Neural cell (in vitro differentiated cells): Measurements from ENCODE around the gene CNOT2. TPM values are rescaled to one million over a fixed set of nuclear protein-coding genes. Genes with fewer than 3 reads are reported as not detected.

Experiments
- H2AFZ ChIP-seq: fragments of 200-600, 300-800 bp; sonication (generic), shearing (Covaris generic); 2 replicates; pipeline ENCODE4 v1.6.0; 2014; ENCODE audit warnings: low read depth, mild to moderate bottlenecking, antibody characterized with exemption, low read length, moderate library complexity
- H3F3A ChIP-seq: fragments of 200-600 bp; shearing (Covaris generic); 2 replicates; pipeline ENCODE4 v1.6.1; 2016; ENCODE audit warnings: mild to moderate bottlenecking, moderate library complexity, mixed read lengths, antibody characterized with exemption, low read length; ENCODE audit not compliant: insufficient read depth, poor library complexity, severe bottlenecking
- H3K27ac ChIP-seq: fragments of 200-600, 300-800 bp; sonication (generic), shearing (Covaris generic); 2 replicates; pipeline ENCODE4 v1.5.1; 2014; ENCODE audit warnings: mild to moderate bottlenecking, low read length, moderate library complexity
- H3K27me3 ChIP-seq: fragments of 300-800, 200-600 bp; sonication (generic), shearing (Covaris generic); 2 replicates; pipeline ENCODE4 v1.6.0; 2014; ENCODE audit warnings: mild to moderate bottlenecking, low read depth, low read length, moderate library complexity; ENCODE audit not compliant: insufficient read depth
- H3K36me3 ChIP-seq: fragments of 300-800, 200-600 bp; sonication (generic), shearing (Covaris generic); 2 replicates; pipeline ENCODE4 v1.5.1; 2014; ENCODE audit warnings: mild to moderate bottlenecking, antibody characterized with exemption, low read length, moderate library complexity; ENCODE audit not compliant: insufficient read depth
- H3K4me2 ChIP-seq: fragments of 300-800, 200-600 bp; sonication (generic), shearing (Covaris generic); 2 replicates; pipeline ENCODE4 v1.6.0; 2014; ENCODE audit warnings: mild to moderate bottlenecking, low read length
- H3K4me3 ChIP-seq: fragments of 300-800, 200-600 bp; sonication (generic), shearing (Covaris generic); 2 replicates; pipeline ENCODE4 v1.5.1; 2014; ENCODE audit warnings: mild to moderate bottlenecking, low read length, moderate library complexity
- H3K79me2 ChIP-seq: fragments of 200-600 bp; shearing (Covaris generic); replicated peaks from 2 replicates; pipeline ENCODE4 v1.6.0; 2014; ENCODE audit warnings: mild to moderate bottlenecking, low read length, moderate library complexity; ENCODE audit not compliant: insufficient read depth
- H3K9ac ChIP-seq: fragments of 300-800, 200-600 bp; sonication (generic), shearing (Covaris generic); 2 replicates; pipeline ENCODE4 v1.6.1; 2016; ENCODE audit warnings: mild to moderate bottlenecking, low read length, mixed read lengths
- H3K9me2 ChIP-seq: fragments of 200-600 bp; shearing (Covaris generic); 2 replicates; pipeline ENCODE4 v1.6.1; 2016; ENCODE audit warnings: mild to moderate bottlenecking, low read length, mixed read lengths; ENCODE audit not compliant: insufficient read depth
- H3K9me3 ChIP-seq: fragments of 200-600, 300-800 bp; sonication (generic), shearing (Covaris generic); 2 replicates; pipeline ENCODE4 v1.6.1; 2016; ENCODE audit warnings: mild to moderate bottlenecking, mixed run types, low read length, moderate library complexity, mixed read lengths
- H4K20me1 ChIP-seq: fragments of 200-600 bp; shearing (Covaris generic); 2 replicates; pipeline ENCODE4 v1.6.1; 2016; ENCODE audit warnings: mild to moderate bottlenecking, mixed run types; ENCODE audit not compliant: insufficient read depth
- CTCF ChIP-seq: fragments of 450-650 bp; IDR thresholded peaks from 2 replicates; pipeline ENCODE4 v1.5.1; 2014; ENCODE audit warnings: antibody characterized with exemption, mild to moderate bottlenecking, moderate library complexity; ENCODE audit not compliant: poor library complexity, severe bottlenecking
- EP300 ChIP-seq: fragments of 450-650 bp; conservative IDR thresholded peaks from 2 replicates; pipeline ENCODE4 v1.6.1; 2014; ENCODE audit warnings: antibody characterized with exemption, mild to moderate bottlenecking, moderate library complexity; ENCODE audit not compliant: poor library complexity, severe bottlenecking
- EZH2 ChIP-seq: fragments of 200-600, 300-800 bp; shearing (Covaris generic), sonication (generic); IDR thresholded peaks from 2 replicates; pipeline ENCODE4 v1.6.1; 2014; ENCODE audit warnings: antibody characterized with exemption, low read length, borderline replicate concordance, mild to moderate bottlenecking; ENCODE audit not compliant: insufficient read depth, poor library complexity, severe bottlenecking
- MXI1 ChIP-seq: fragments of 450-650 bp; conservative IDR thresholded peaks from 2 replicates; pipeline ENCODE4 v1.6.1; 2014; ENCODE audit warnings: antibody characterized with exemption, mild to moderate bottlenecking; ENCODE audit not compliant: poor library complexity, severe bottlenecking
- POLR2AphosphoS5 ChIP-seq: IDR thresholded peaks from 2 replicates; pipeline ENCODE4 v1.6.1; 2012
- RAD21 ChIP-seq: fragments of 450-650 bp; conservative IDR thresholded peaks from 2 replicates; pipeline ENCODE4 v1.6.1; 2014; ENCODE audit warnings: antibody characterized with exemption, mild to moderate bottlenecking, moderate library complexity
- REST ChIP-seq: IDR thresholded peaks from 2 replicates; pipeline ENCODE4 v1.6.1; 2012; ENCODE audit warnings: borderline replicate concordance
- SMC3 ChIP-seq: fragments of 450-650 bp; conservative IDR thresholded peaks from 2 replicates; pipeline ENCODE4 v1.6.1; 2014; ENCODE audit warnings: antibody characterized with exemption, mild to moderate bottlenecking, moderate library complexity; ENCODE audit not compliant: poor library complexity
- TAF1 ChIP-seq: IDR thresholded peaks from 2 replicates; pipeline ENCODE4 v1.6.1; 2012; ENCODE audit warnings: low read depth
- polyA plus RNA-seq: library from polyadenylated mRNA; depleted of rRNA; stranded (reverse); fragments of >200 nt; gene quantifications from 2 replicates; pipeline ENCODE4 v1.2.3, GENCODE V29; 2014

Gene CNOT2
- polyA plus RNA-seq, 1 donor from 2014 or later, result 158 TPM

GRCh38 chr12:70400124-70400523 is 156.9 kb downstream of the CNOT2 start:
- Histone ChIP-seq H2AFZ (no peak overlapping the region), H3F3A (no peaks in the 10 kb centered on the region), H3K36me3 (peaks cover 14% of the 10 kb centered on the region), H3K4me2 (no peak overlapping the region), H3K79me2 (no peaks in the 10 kb centered on the region), H3K9ac (no peak overlapping the region), H3K4me3 (no peak overlapping the region), H3K9me2 (no peaks in the 10 kb centered on the region), H3K27me3 (no peaks in the 10 kb centered on the region), H4K20me1 (no peaks in the 10 kb centered on the region), H3K9me3 (no peaks in the 10 kb centered on the region), H3K27ac (no peak overlapping the region)
- TF ChIP-seq MXI1, result no peak
- no peak for TF ChIP-seq EZH2
- TF ChIP-seq RAD21, result no peak
- TF ChIP-seq CTCF, result no peak
- no peak for TF ChIP-seq SMC3
- TF ChIP-seq POLR2AphosphoS5, result no peak
- no peak for TF ChIP-seq REST

GRCh38 chr12:70402597-70402996 is 159.4 kb downstream of the CNOT2 start:
- H4K20me1 ChIP-seq, result no peaks in the 10 kb centered on the region
- no peaks in the 10 kb centered on the region for H3K27me3 ChIP-seq
- no peak overlapping the region for H3K4me2 ChIP-seq
- TF ChIP-seq MXI1 (no peak), TAF1 (no peak), EP300 (no peak), SMC3 (no peak), EZH2 (no peak), REST (no peak), RAD21 (no peak), CTCF (no peak), POLR2AphosphoS5 (no peak)
- no peak overlapping the region for H2AFZ ChIP-seq
- no peak overlapping the region for H3K27ac ChIP-seq
- no peaks in the 10 kb centered on the region for H3K9me2 ChIP-seq
- no peaks in the 10 kb centered on the region for H3F3A ChIP-seq
- H3K9ac ChIP-seq, result no peak overlapping the region
- H3K4me3 ChIP-seq, result no peak overlapping the region
- no peaks in the 10 kb centered on the region for H3K9me3 ChIP-seq
- H3K36me3 ChIP-seq, result peaks cover 14% of the 10 kb centered on the region
- H3K79me2 ChIP-seq, result no peaks in the 10 kb centered on the region
